IMR-90 (cell line): ENCODE measurements around the gene PCED1B. TPM values are rescaled to one million over a fixed set of nuclear protein-coding genes. Genes with fewer than 3 reads are reported as not detected.

Experiments used
- ATAC-seq: fragments of 200-7000 bp; cut with Tn5 transposase; 2 replicates; pipeline ENCODE4 v1.9.1; 2020; ENCODE audit warnings: low read depth, mild to moderate bottlenecking, moderate library complexity
- BruUV-seq: library from RNA; stranded (reverse); fragments of 400-500 nt; replicated peaks from 2 replicates; lab custom pipeline; 2021; lab: Mats Ljungman, UMichigan
- CTCF ChIA-PET: fragments of 300-600 bp; formaldehyde crosslinking; extraction: SDS; loops from one replicate; lab custom pipeline; 2021; ENCODE audit warnings: antibody characterized with exemption; lab: Yijun Ruan, JAX
- POLR2A ChIA-PET: fragments of 300-600 bp; sonication (Branson Sonifier 250); formaldehyde crosslinking; loops from one replicate; lab custom pipeline; 2022; ENCODE audit warnings: antibody characterized with exemption; ENCODE audit not compliant: unreplicated experiment; lab: Charles Lee
- DNase-seq: peaks from one replicate; pipeline ENCODE4 v3.0.0; 2013
- H2AFZ ChIP-seq: replicated peaks from 2 replicates; pipeline ENCODE3; 2013; ENCODE audit warnings: low read length, mild to moderate bottlenecking; ENCODE audit not compliant: poor library complexity
- H2AK5ac ChIP-seq: 2 replicates; pipeline ENCODE4 v1.6.1; 2013; ENCODE audit warnings: low read depth, low read length, inconsistent platforms
- H2AK9ac ChIP-seq: replicated peaks from 2 replicates; pipeline ENCODE3; 2013; ENCODE audit warnings: mild to moderate bottlenecking, low read depth, low read length, moderate library complexity; ENCODE audit not compliant: poor library complexity
- H2BK120ac ChIP-seq: 2 replicates; pipeline ENCODE4 v1.6.1; 2013; ENCODE audit warnings: low read depth, low read length, inconsistent platforms
- H2BK15ac ChIP-seq: 3 replicates; pipeline ENCODE4 v1.6.1; 2013; ENCODE audit warnings: low read depth, low read length, inconsistent platforms
- H2BK20ac ChIP-seq: 2 replicates; pipeline ENCODE4 v1.6.1; 2013; ENCODE audit warnings: low read depth, mild to moderate bottlenecking, inconsistent platforms, low read length, moderate library complexity
- H2BK5ac ChIP-seq: 2 replicates; pipeline ENCODE4 v1.6.1; 2013; ENCODE audit warnings: mild to moderate bottlenecking, low read depth, low read length, inconsistent platforms; ENCODE audit not compliant: poor library complexity, severe bottlenecking
- H3K14ac ChIP-seq: replicated peaks from 2 replicates; pipeline ENCODE4 v1.6.1; 2013; ENCODE audit warnings: low read depth, low read length, inconsistent platforms
- H3K18ac ChIP-seq: 2 replicates; pipeline ENCODE4 v1.6.1; 2013; ENCODE audit warnings: low read depth, low read length, control low read depth
- H3K23ac ChIP-seq: 2 replicates; pipeline ENCODE4 v1.6.1; 2013; ENCODE audit warnings: low read depth, low read length, inconsistent platforms
- H3K27ac ChIP-seq: 2 replicates; pipeline ENCODE4 v1.5.1; 2013; ENCODE audit warnings: mild to moderate bottlenecking, control low read depth, low read length; ENCODE audit not compliant: insufficient read depth
- H3K27me3 ChIP-seq: 2 replicates; pipeline ENCODE4 v1.6.1; 2013; ENCODE audit warnings: low read length; ENCODE audit not compliant: control insufficient read depth, insufficient read depth
- H3K36me3 ChIP-seq: 2 replicates; pipeline ENCODE4 v1.6.1; 2013; ENCODE audit warnings: low read length, mixed read lengths; ENCODE audit not compliant: control insufficient read depth, insufficient read depth
- H3K4ac ChIP-seq: 2 replicates; pipeline ENCODE4 v1.6.1; 2013; ENCODE audit warnings: low read depth, low read length, inconsistent platforms
- H3K4me1 ChIP-seq: 2 replicates; pipeline ENCODE4 v1.6.1; 2013; ENCODE audit warnings: low read length, mixed read lengths; ENCODE audit not compliant: control insufficient read depth, insufficient read depth
- H3K4me2 ChIP-seq: 2 replicates; pipeline ENCODE4 v1.6.1; 2013; ENCODE audit warnings: low read depth, mild to moderate bottlenecking, control low read depth, low read length, moderate library complexity
- H3K4me3 ChIP-seq: 2 replicates; pipeline ENCODE4 v1.5.1; 2013; ENCODE audit warnings: low read depth, mild to moderate bottlenecking, control low read depth, low read length, moderate library complexity; ENCODE audit not compliant: insufficient read depth
- H3K56ac ChIP-seq: 2 replicates; pipeline ENCODE4 v1.6.1; 2013; ENCODE audit warnings: low read length, inconsistent platforms; ENCODE audit not compliant: insufficient read depth; ENCODE audit errors: extremely low read depth
- H3K79me1 ChIP-seq, 2 experiments: 2 replicates each; pipeline ENCODE4 v1.6.1; 2013; ENCODE audit warnings: low read length in 2 of 2, inconsistent platforms in 1 of 2, low read depth in 1 of 2
- H3K9ac ChIP-seq: 2 replicates; pipeline ENCODE4 v1.6.1; 2013; ENCODE audit warnings: low read depth, low read length, control low read depth
- H3K9me1 ChIP-seq: 2 replicates; pipeline ENCODE4 v1.6.1; 2013; ENCODE audit warnings: low read length, inconsistent platforms; ENCODE audit not compliant: insufficient read depth
- H3K9me3 ChIP-seq: 2 replicates; pipeline ENCODE4 v1.6.1; 2013; ENCODE audit warnings: low read length; ENCODE audit not compliant: control insufficient read depth, insufficient read depth
- H4K20me1 ChIP-seq: 2 replicates; pipeline ENCODE4 v1.6.1; 2013; ENCODE audit warnings: low read length, inconsistent platforms; ENCODE audit not compliant: insufficient read depth
- H4K5ac ChIP-seq: 2 replicates; pipeline ENCODE4 v1.6.1; 2013; ENCODE audit warnings: mild to moderate bottlenecking, low read depth, low read length, control low read depth
- H4K8ac ChIP-seq, 2 experiments: 2 replicates each; pipeline ENCODE4 v1.6.1; 2013; ENCODE audit warnings: low read depth in 2 of 2, low read length in 2 of 2, control low read depth in 1 of 2, inconsistent platforms in 1 of 2
- H4K91ac ChIP-seq: 2 replicates; pipeline ENCODE4 v1.6.1; 2013; ENCODE audit warnings: low read depth, low read length, inconsistent platforms; ENCODE audit not compliant: insufficient read depth
- FOS ChIP-seq: fragments of 150-350 bp; IDR thresholded peaks from 2 replicates; pipeline ENCODE4 v1.6.1; 2016; ENCODE audit warnings: low read depth, low read length
- NFE2L2 ChIP-seq: fragments of 150-350 bp; IDR thresholded peaks from 2 replicates; pipeline ENCODE4 v1.6.1; 2016; ENCODE audit warnings: low read depth, mild to moderate bottlenecking, low read length
- WGBS, 2 experiments: methylation state at CpG; one replicate each; pipeline versions ENCODE4 v1.1.5 to v1.1.7; 2013; ENCODE audit warnings: missing lambda C conversion rate in 2 of 2; ENCODE audit not compliant: insufficient read length in 1 of 2; ENCODE audit errors: extremely low coverage in 2 of 2; 5-methylcytosine and 5-hydroxymethylcytosine counted together
- dilution Hi-C: fragments of 300-500 bp; cut with HindIII; formaldehyde crosslinking; loops from one replicate; pipeline ENCODE4 v1.14.3; 2018; ENCODE audit warnings: low sequenced_read_pairs; ENCODE audit not compliant: unreplicated experiment
- in situ Hi-C: fragments of 300-500 bp; cut with MboI; formaldehyde crosslinking; loops from 3 replicates; pipeline ENCODE4 v1.14.3; 2019; ENCODE audit warnings: low sequenced_read_pairs, inconsistent platforms, mixed read lengths
- intact Hi-C: fragments of 100-400 bp; cut with micrococcal nuclease; formaldehyde crosslinking; loops from 2 replicates; pipeline ENCODE4 v1.10.0; 2022
- polyA plus RNA-seq, 3 experiments: library from polyadenylated mRNA; depleted of rRNA; stranded (reverse); fragments of >200 nt; gene quantifications; 2 replicates each; pipeline ENCODE4 v1.2.3, GENCODE V29; 2012; ENCODE audit warnings: low replicate concordance in 1 of 3
- total RNA-seq: library from RNA; depleted of rRNA; stranded (reverse); fragments of >200 nt; gene quantifications from 2 replicates; pipeline ENCODE4 v1.2.3, GENCODE V29; 2012

PCED1B gene
- total and polyA plus RNA-seq, 2 of the 4 experiments (the other 2 are of a cell fraction): 0.36 to 2.6 TPM

DNA sequence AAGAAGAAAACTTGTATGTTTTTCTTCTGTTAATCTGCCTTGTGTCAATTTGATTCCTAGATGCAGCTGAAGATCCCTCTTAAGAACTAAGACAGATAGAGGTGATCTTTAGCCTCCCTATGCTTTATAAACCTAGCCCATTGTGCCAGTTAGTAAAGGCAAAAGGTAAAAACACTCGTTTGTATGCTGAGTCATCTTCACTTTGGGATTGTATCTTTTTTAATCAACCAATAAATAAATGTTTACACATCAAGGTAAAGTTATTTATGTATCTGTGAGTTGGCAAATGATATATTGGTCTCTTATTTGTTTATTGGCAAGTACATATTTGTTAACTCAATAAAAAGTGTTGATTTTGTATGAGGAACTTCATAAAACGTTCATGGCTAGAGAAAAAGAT lies 166.2 kb downstream of the PCED1B start:
- H2BK120ac ChIP-seq: no peak overlapping the region
- H2AK5ac ChIP-seq: no peak overlapping the region
- H3K4me1 ChIP-seq: no peaks in the 10 kb centered on the region; the same call in 1 of the 2 replicates
- ChIA-PET POLR2A (no interaction called here), CTCF (no interaction called here)
- no peak overlapping the region for H3K56ac ChIP-seq
- in situ Hi-C loops (no loop called here), intact Hi-C loops (no loop called here), dilution Hi-C loops (no loop called here)
- no peak overlapping the region for H2BK15ac ChIP-seq
- no peaks in the 10 kb centered on the region for H3K9me3 ChIP-seq
- H3K4ac ChIP-seq: no peak overlapping the region
- H3K27me3 ChIP-seq: no peaks in the 10 kb centered on the region
- no peak overlapping the region for H3K14ac ChIP-seq
- no peak for DNase-seq
- H2AK9ac ChIP-seq: no peak overlapping the region
- H3K23ac ChIP-seq: no peak overlapping the region
- TF ChIP-seq FOS (no peak), NFE2L2 (peak; percentile 35; the same call in 1 of the 2 replicates)
- WGBS, 2 experiments: no CpG with 5 or more reads among the region's 2 CpGs
- no peak overlapping the region for H4K8ac ChIP-seq
- H2BK20ac ChIP-seq: no peak overlapping the region
- ATAC-seq: no peak
- no peak overlapping the region for H3K9ac ChIP-seq
- no peaks in the 10 kb centered on the region for H3K36me3 ChIP-seq
- H4K5ac ChIP-seq: no peak overlapping the region
- H4K20me1 ChIP-seq: no peaks in the 10 kb centered on the region
- no peak overlapping the region for H3K27ac ChIP-seq
- H2BK5ac ChIP-seq: no peak overlapping the region
- H3K79me1 ChIP-seq: no peaks in the 10 kb centered on the region
- no peak overlapping the region for H3K4me2 ChIP-seq
- no peak overlapping the region for H4K91ac ChIP-seq
- no peak overlapping the region for H3K4me3 ChIP-seq
- BruUV-seq: no TSS peak
- H2AFZ ChIP-seq: no peak overlapping the region
- H3K9me1 ChIP-seq: no peaks in the 10 kb centered on the region
- no peak overlapping the region for H3K18ac ChIP-seq
